Measurements from ENCODE around the gene MX2. TPM values are rescaled to one million over a fixed set of nuclear protein-coding genes. Genes with fewer than 3 reads are reported as not detected.

Gene MX2
- total and polyA plus RNA-seq, 2 donors (not counting 3 experiments of a cell fraction or from before 2014, with no cell fraction given), result 0.01 TPM; not detected in 1

- dilution Hi-C loops (cut with MboI; ENCODE audit: extremely low pct_ligation_motif_present, low sequenced_read_pairs), result no loop called here
- Histone ChIP-seq H3K4me1 (ENCODE audit: control insufficient read depth, extremely low read depth, insufficient read depth, low read length) (no peaks in the 10 kb centered on the region), H3K9me1 (replicated peaks; ENCODE audit: control insufficient read depth, extremely low read depth, insufficient read depth, low read length) (no peaks in the 10 kb centered on the region), H3K27me3 (ENCODE audit: control insufficient read depth in 2 of 2, insufficient read depth in 2 of 2, low read length in 2 of 2) (no peaks in the 10 kb centered on the region), H3K36me3 (ENCODE audit: control insufficient read depth in 2 of 2, extremely low read depth in 1 of 2, insufficient read depth in 2 of 2, low read length in 2 of 2) (no peaks in the 10 kb centered on the region), H3K4me2 (ENCODE audit: insufficient read depth, low read length) (no peak overlapping the region), H3K4me3 (replicated peaks in 1 of 3; ENCODE audit: insufficient read depth in 1 of 3, low read depth in 1 of 3, low read length in 3 of 3) (no peak overlapping the region), H3K9ac (replicated peaks; ENCODE audit: extremely low read depth, insufficient read depth, low read length) (no peak overlapping the region), H4K20me1 (replicated peaks; ENCODE audit: control insufficient read depth, extremely low read depth, insufficient read depth, low read length) (no peaks in the 10 kb centered on the region), H3K79me2 (ENCODE audit: control insufficient read depth, insufficient read depth, low read length) (no peaks in the 10 kb centered on the region), H3K9me3 (replicated peaks; ENCODE audit: control insufficient read depth, insufficient read depth, low read length) (no peaks in the 10 kb centered on the region), H2AFZ (ENCODE audit: low read depth, low read length) (no peak overlapping the region), H3K27ac (ENCODE audit: insufficient read depth, low read depth, low read length) (no peak overlapping the region)
- TF ChIP-seq POLR2AphosphoS5 (IDR thresholded peaks at IDR 0.05; ENCODE audit: insufficient read depth, low read depth, low read length), result no peak
- TF ChIP-seq MAX (IDR thresholded peaks at IDR 0.05; ENCODE audit: insufficient read depth, insufficient read length), result no peak
- TF ChIP-seq CTCF (IDR thresholded peaks at IDR 0.05; ENCODE audit: extremely low read depth in 1 of 2, insufficient read depth in 1 of 2, low read depth in 1 of 2, low read length in 2 of 2), result no peak
- no peak for TF ChIP-seq FOS (IDR thresholded peaks at IDR 0.05; ENCODE audit: borderline replicate concordance, insufficient read depth, low read length)
- TF ChIP-seq JUN (IDR thresholded peaks at IDR 0.05; ENCODE audit: borderline replicate concordance, insufficient read depth, insufficient read length, low read depth), result no peak
- TF ChIP-seq GATA2 (IDR thresholded peaks at IDR 0.05; ENCODE audit: insufficient read depth, insufficient read length, low read depth, low read length), result no peak
- no peak for TF ChIP-seq MYC (IDR thresholded peaks at IDR 0.05; ENCODE audit: low read depth, low read length)
- TF ChIP-seq EZH2 (IDR thresholded peaks at IDR 0.05; ENCODE audit: borderline replicate concordance, low read depth, low read length, severe bottlenecking), result no peak
- no peak for TF ChIP-seq POLR2A (IDR thresholded peaks at IDR 0.05; ENCODE audit: low read depth, low read length)
- DNase-seq (ENCODE audit: low read depth, low spot score) (no peak), FAIRE-seq (no peak)
- no TSS peak for BruUV-seq (replicated peaks)
- intact Hi-C loops (cut with micrococcal nuclease), result no loop called here
- ChIA-PET CTCF (interaction anchor here (1.2 kb wide), 1 partner anchor 107 kb away, joined by 3 read pairs; no protein-coding TSS in a partner anchor), POLR2A (no interaction called here)
Observed at GRCh38 chr21:41390043-41390639, 28.3 kb downstream of the MX2 start.

Data from endothelial cell of umbilical vein (primary cell).